ENCODE data around the gene MTA2.
A peak's percentile ranks its signal among the peaks of the same experiment; 100 is the strongest.

DNA sequence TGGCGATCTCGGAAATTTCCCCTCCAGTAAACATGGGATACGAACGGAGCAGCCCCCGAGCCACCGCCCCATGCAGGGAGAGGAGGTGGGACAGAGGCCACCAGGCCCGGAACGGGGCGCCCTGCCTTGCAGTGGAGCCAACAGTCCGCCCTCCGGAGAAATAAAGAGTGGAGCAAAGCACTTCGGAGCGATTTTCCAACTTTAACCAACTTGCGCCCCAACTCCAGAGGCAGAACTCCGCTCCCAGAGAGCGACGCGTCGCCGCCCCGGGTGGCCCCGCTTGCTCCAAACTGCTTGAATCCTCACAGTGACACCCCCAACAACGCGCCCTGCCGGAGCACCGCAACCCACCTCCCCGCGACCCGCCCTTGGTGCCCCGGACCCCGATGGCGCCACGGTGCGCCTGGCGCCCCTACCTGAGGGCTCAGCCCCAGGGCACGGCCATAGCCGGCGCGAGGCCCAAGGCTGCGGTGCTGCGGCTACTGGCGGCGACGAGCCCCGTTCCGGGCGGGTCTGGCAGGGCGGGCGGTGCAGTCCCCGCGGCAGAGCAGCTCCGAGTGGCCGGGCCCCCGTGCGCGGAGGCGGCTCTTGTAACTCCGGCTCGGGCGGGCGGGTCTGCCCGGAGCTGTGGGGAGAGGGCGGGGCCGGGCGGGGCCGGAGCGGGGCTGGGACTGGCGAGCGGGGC is 55.3 kb downstream of the MTA2 start, which contains the start of gene AHNAK:
- TF ChIP-seq CEBPB (IDR thresholded peaks at IDR 0.05; ENCODE audit: borderline replicate concordance in 1 of 2, low read depth in 2 of 2, low read length in 2 of 2): no peak
- TF ChIP-seq POLR2A (IDR thresholded peaks at IDR 0.05; ENCODE audit: low read depth, low read length): peak; percentile 78
- TF ChIP-seq, protein P1, sequence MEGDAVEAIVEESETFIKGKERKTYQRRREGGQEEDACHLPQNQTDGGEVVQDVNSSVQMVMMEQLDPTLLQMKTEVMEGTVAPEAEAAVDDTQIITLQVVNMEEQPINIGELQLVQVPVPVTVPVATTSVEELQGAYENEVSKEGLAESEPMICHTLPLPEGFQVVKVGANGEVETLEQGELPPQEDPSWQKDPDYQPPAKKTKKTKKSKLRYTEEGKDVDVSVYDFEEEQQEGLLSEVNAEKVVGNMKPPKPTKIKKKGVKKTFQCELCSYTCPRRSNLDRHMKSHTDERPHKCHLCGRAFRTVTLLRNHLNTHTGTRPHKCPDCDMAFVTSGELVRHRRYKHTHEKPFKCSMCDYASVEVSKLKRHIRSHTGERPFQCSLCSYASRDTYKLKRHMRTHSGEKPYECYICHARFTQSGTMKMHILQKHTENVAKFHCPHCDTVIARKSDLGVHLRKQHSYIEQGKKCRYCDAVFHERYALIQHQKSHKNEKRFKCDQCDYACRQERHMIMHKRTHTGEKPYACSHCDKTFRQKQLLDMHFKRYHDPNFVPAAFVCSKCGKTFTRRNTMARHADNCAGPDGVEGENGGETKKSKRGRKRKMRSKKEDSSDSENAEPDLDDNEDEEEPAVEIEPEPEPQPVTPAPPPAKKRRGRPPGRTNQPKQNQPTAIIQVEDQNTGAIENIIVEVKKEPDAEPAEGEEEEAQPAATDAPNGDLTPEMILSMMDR (IDR thresholded peaks at IDR 0.05 in 2 of 3, conservative IDR thresholded peaks at IDR 0.05 in 1 of 3; ENCODE audit: control insufficient read depth in 2 of 3, extremely low read depth in 1 of 3, insufficient read depth in 1 of 3, low read depth in 3 of 3, low read length in 3 of 3): 0 out of 6 replicates have a peak, but pooled peaks of 1 of the 3 experiments have one; percentile 2
- no peak for TF ChIP-seq EP300 (IDR thresholded peaks at IDR 0.05; ENCODE audit: borderline replicate concordance in 1 of 2, control insufficient read depth in 1 of 2, low read depth in 2 of 2, low read length in 2 of 2)
- TF ChIP-seq FOXK2 (IDR thresholded peaks at IDR 0.05): no peak
- TF ChIP-seq MYC (IDR thresholded peaks at IDR 0.05; ENCODE audit: insufficient read depth, insufficient read length, insufficient replicate concordance, low read length, severe bottlenecking): no peak
- no peak for TF ChIP-seq SIN3A (IDR thresholded peaks at IDR 0.05; ENCODE audit: low read depth, low read length)

Data from GM12878 (cell line).